ENCODE data around the gene JMJD1C. TPM values are rescaled to one million over a fixed set of nuclear protein-coding genes. Genes with fewer than 3 reads are reported as not detected.
"Not testable (repeated sequence)": the region's sequence is repeated elsewhere in the genome, so short reads cannot be mapped to it uniquely, and the experiment has no call there.

JMJD1C gene
- total RNA-seq, result 74.8 and 122 TPM in 2 replicates

- DNase-seq (ENCODE audit: low read depth), result peak; percentile 39
These were observed at the start of gene JMJD1C for GRCh38 chr10:63465293-63466143. TSS of gene JMJD1C (minus strand) at chr10:63465977. CDS start at chr10:63465662, 315 bp downstream.

- DNase-seq (ENCODE audit: low read depth), result peak; percentile 81
These were observed 49.4 kb upstream of the JMJD1C start for GRCh38 chr10:63515002-63515763.

- DNase-seq (ENCODE audit: low read depth), result no peak
These were observed 40.8 kb upstream of the JMJD1C start for GRCh38 chr10:63506554-63506953.

- DNase-seq (ENCODE audit: low read depth), result no peak
These were observed 39.8 kb upstream of the JMJD1C start for GRCh38 chr10:63505562-63505961.

- DNase-seq (ENCODE audit: low read depth), result peak; percentile 81
These were observed 38.5 kb upstream of the JMJD1C start for GRCh38 chr10:63504145-63504881.

- no peak for DNase-seq (ENCODE audit: low read depth)
These were observed 37.6 kb upstream of the JMJD1C start for GRCh38 chr10:63503395-63503794.

GRCh38 chr10:63502832-63503231 lies 37.1 kb upstream of the JMJD1C start:
- DNase-seq (ENCODE audit: low read depth), result no peak

GRCh38 chr10:63501954-63502353 lies 36.2 kb upstream of the JMJD1C start:
- no peak for DNase-seq (ENCODE audit: low read depth)

- not testable (repeated sequence) for DNase-seq (ENCODE audit: low read depth)
These were observed 34.8 kb upstream of the JMJD1C start for GRCh38 chr10:63500551-63500950.

GRCh38 chr10:63498665-63499064 lies 32.9 kb upstream of the JMJD1C start:
- DNase-seq (ENCODE audit: low read depth), result no peak

- DNase-seq (ENCODE audit: low read depth), result no peak
These were observed 31.5 kb upstream of the JMJD1C start for GRCh38 chr10:63497321-63497720.

GRCh38 chr10:63496561-63496960 lies 30.8 kb upstream of the JMJD1C start:
- DNase-seq (ENCODE audit: low read depth), result no peak

GRCh38 chr10:63494951-63495350 lies 29.2 kb upstream of the JMJD1C start:
- no peak for DNase-seq (ENCODE audit: low read depth)

- no peak for DNase-seq (ENCODE audit: low read depth)
These were observed 27.2 kb upstream of the JMJD1C start for GRCh38 chr10:63493004-63493403.

- DNase-seq (ENCODE audit: low read depth), result not testable (repeated sequence)
These were observed 26.5 kb upstream of the JMJD1C start for GRCh38 chr10:63492317-63492690.

- peak; percentile 72 for DNase-seq (ENCODE audit: low read depth)
These were observed 26.0 kb upstream of the JMJD1C start for GRCh38 chr10:63491588-63492316.

- DNase-seq (ENCODE audit: low read depth), result no peak
These were observed 24.1 kb upstream of the JMJD1C start for GRCh38 chr10:63489838-63490237.

GRCh38 chr10:63487990-63488389 lies 22.2 kb upstream of the JMJD1C start:
- no peak for DNase-seq (ENCODE audit: low read depth)

- DNase-seq (ENCODE audit: low read depth), result no peak
These were observed 18.2 kb upstream of the JMJD1C start for GRCh38 chr10:63483983-63484382.

GRCh38 chr10:63481815-63482421 lies 16.1 kb upstream of the JMJD1C start:
- DNase-seq (ENCODE audit: low read depth), result no peak

GRCh38 chr10:63480237-63480636 lies 14.5 kb upstream of the JMJD1C start:
- DNase-seq (ENCODE audit: low read depth), result no peak
